Muscle of leg (tissue), 11 donors: ENCODE data around the gene PDCD1. TPM values are rescaled to one million over a fixed set of nuclear protein-coding genes. Genes with fewer than 3 reads are reported as not detected.
"Not testable (repeated sequence)": the region's sequence is repeated elsewhere in the genome, so short reads cannot be mapped to it uniquely, and the experiment has no call there.

Experiments used
- DNase-seq: peaks from one replicate; pipeline ENCODE4 v3.0.0; 2013
- H3K27ac ChIP-seq: one replicate; pipeline ENCODE4 v1.5.1; 2013; ENCODE audit warnings: mild to moderate bottlenecking, low read length, control low read depth
- H3K27me3 ChIP-seq: one replicate; pipeline ENCODE4 v1.6.1; 2013; ENCODE audit warnings: low read length; ENCODE audit not compliant: control insufficient read depth, insufficient read depth
- H3K36me3 ChIP-seq: one replicate; pipeline ENCODE4 v1.6.1; 2013; ENCODE audit warnings: low read length; ENCODE audit not compliant: control insufficient read depth, insufficient read depth
- H3K4me1 ChIP-seq: one replicate; pipeline ENCODE4 v1.6.1; 2013; ENCODE audit warnings: low read length; ENCODE audit not compliant: control insufficient read depth, insufficient read depth
- H3K4me3 ChIP-seq: one replicate; pipeline ENCODE4 v1.5.1; 2013; ENCODE audit warnings: low read length, control low read depth
- H3K9me3 ChIP-seq: replicated peaks from 2 replicates; pipeline ENCODE4 v1.6.1; 2013; ENCODE audit warnings: low read depth, low read length; ENCODE audit not compliant: control insufficient read depth
- WGBS: methylation state at CpG from one replicate; pipeline ENCODE4 v1.1.5; 2013; ENCODE audit warnings: missing lambda C conversion rate; ENCODE audit not compliant: insufficient coverage; 5-methylcytosine and 5-hydroxymethylcytosine counted together
- polyA plus RNA-seq, 8 donors: library from polyadenylated mRNA; unstranded; fragments of 120-200 nt; gene quantifications; one replicate each; pipeline versions ENCODE4 v1.2.1 to v1.2.3, GENCODE V29; 2013; ENCODE audit warnings: inconsistent platforms in 1 of 8, low replicate concordance in 1 of 8; ENCODE audit not compliant: insufficient read length in 8 of 8, insufficient read depth in 1 of 8
- total RNA-seq: library from RNA; stranded (reverse); fragments of 120-200 nt; gene quantifications from one replicate; pipeline ENCODE4 v1.2.4, GENCODE V29; 2013

The PDCD1 gene
- total and polyA plus RNA-seq, 9 donors: 0.04 to 0.36 (median 0.10) TPM; not detected in 2

GRCh38 chr2:241802421-241803318, 56.0 kb downstream of the PDCD1 start:
- Histone ChIP-seq H3K27me3 (peaks cover 26% of the 10 kb centered on the region), H3K27ac (no peak overlapping the region), H3K4me3 (peak overlapping the region; percentile 37), H3K9me3 (no peaks in the 10 kb centered on the region), H3K36me3 (no peaks in the 10 kb centered on the region), H3K4me1 (peaks cover 24% of the 10 kb centered on the region)
- 43% methylated on average over 28 of the region's 32 CpGs for WGBS
- no peak for DNase-seq

GRCh38 chr2:241801611-241802420, 56.9 kb downstream of the PDCD1 start:
- H3K4me1 ChIP-seq: peaks cover 26% of the 10 kb centered on the region
- peaks cover 26% of the 10 kb centered on the region for H3K27me3 ChIP-seq
- H3K36me3 ChIP-seq: no peaks in the 10 kb centered on the region
- DNase-seq: no peak
- no peak overlapping the region for H3K4me3 ChIP-seq
- H3K9me3 ChIP-seq: no peaks in the 10 kb centered on the region
- 65% methylated on average over 37 of the region's 44 CpGs for WGBS
- H3K27ac ChIP-seq: no peak overlapping the region

- peaks cover 29% of the 10 kb centered on the region for H3K27me3 ChIP-seq
- not testable (repeated sequence) for DNase-seq, H3K4me3 ChIP-seq, H3K9me3 ChIP-seq, H3K36me3 ChIP-seq, H3K27ac ChIP-seq
- WGBS: 55% methylated on average over 34 of the region's 35 CpGs
- peaks cover 26% of the 10 kb centered on the region for H3K4me1 ChIP-seq
Observed at GRCh38 chr2:241800198-241800903, 58.3 kb downstream of the PDCD1 start.

Other genes with a start within 250 kb of the PDCD1 start
- 43.9 TPM for gene THAP4, start 221.7 kb downstream of the PDCD1 start, total RNA-seq
- gene THAP4, start 221.7 kb downstream of the PDCD1 start, polyA plus RNA-seq: 10 to 100 TPM; 36.3 to 51.7 (median 43.9) TPM
- 36.5 TPM for gene ATG4B, start 221.2 kb downstream of the PDCD1 start, total RNA-seq
- 10 to 100 TPM; 44.0 to 74.3 (median 58.3) TPM for gene ATG4B, start 221.2 kb downstream of the PDCD1 start, polyA plus RNA-seq
- 22.7 TPM for gene DTYMK, start 172.1 kb downstream of the PDCD1 start, total RNA-seq
- gene DTYMK, start 172.1 kb downstream of the PDCD1 start, polyA plus RNA-seq: 10 to 100 TPM; 24.9 to 35.1 (median 28.6) TPM
- gene ING5, start 156.9 kb downstream of the PDCD1 start, total RNA-seq: 24.9 TPM
- 10 to 100 TPM; 21.0 to 29.4 (median 24.2) TPM for gene ING5, start 156.9 kb downstream of the PDCD1 start, polyA plus RNA-seq
- gene D2HGDH, start 124.3 kb downstream of the PDCD1 start, total RNA-seq: 9.1 TPM
- 10 to 100 TPM; 12.3 to 30.0 (median 21.2) TPM for gene D2HGDH, start 124.3 kb downstream of the PDCD1 start, polyA plus RNA-seq
- gene GAL3ST2, start 82.1 kb downstream of the PDCD1 start, total RNA-seq: 0.09 TPM
- under 1 TPM in 4 of 8 donors, not detected in 4; 0.25 to 0.43 (median 0.29) TPM for gene GAL3ST2, start 82.1 kb downstream of the PDCD1 start, polyA plus RNA-seq
- 6.7 TPM for gene NEU4, start 49.7 kb downstream of the PDCD1 start, total RNA-seq
- gene NEU4, start 49.7 kb downstream of the PDCD1 start, polyA plus RNA-seq: 10 to 100 TPM in 1 of 8 donors, 1 to 10 TPM in 7; 4.6 to 10.1 (median 7.0) TPM
- not detected for gene RTP5, start 10.8 kb upstream of the PDCD1 start, total RNA-seq
- under 1 TPM in 3 of 8 donors, not detected in 5; 0.05 to 0.06 (median 0.05) TPM for gene RTP5, start 10.8 kb upstream of the PDCD1 start, polyA plus RNA-seq